GM21381 (cell line): Measurements from ENCODE around the gene FSD1L.
"Not testable (repeated sequence)": the region's sequence is repeated elsewhere in the genome, so short reads cannot be mapped to it uniquely, and the experiment has no call there.

ENCODE experiments used
- ATAC-seq: cut with Tn5 transposase; IDR thresholded peaks from one replicate; pipeline ENCODE4 v1.9.1; 2021; ENCODE audit warnings: mild to moderate bottlenecking, moderate library complexity; ENCODE audit not compliant: unreplicated experiment

Gene FSD1L

DNA sequence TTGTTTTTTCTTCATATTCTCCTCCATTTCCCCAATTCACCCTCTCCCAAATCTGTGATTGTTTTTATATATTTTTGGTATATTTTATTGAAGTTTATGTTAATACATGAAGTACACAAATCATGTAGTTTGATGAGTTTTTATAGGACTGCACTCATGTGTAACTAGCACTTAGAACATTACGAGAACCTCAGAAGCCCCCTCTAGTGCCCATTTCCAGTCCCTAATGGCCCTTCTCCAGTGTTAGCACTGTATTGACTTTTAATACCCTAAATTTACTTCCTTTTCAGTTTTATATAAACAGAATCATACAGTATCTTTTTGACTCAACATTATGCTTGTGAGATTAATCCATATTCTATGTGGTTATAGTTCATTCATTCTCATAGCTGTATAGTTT lies 91.6 kb downstream of the FSD1L start:
- ATAC-seq, result no peak

DNA sequence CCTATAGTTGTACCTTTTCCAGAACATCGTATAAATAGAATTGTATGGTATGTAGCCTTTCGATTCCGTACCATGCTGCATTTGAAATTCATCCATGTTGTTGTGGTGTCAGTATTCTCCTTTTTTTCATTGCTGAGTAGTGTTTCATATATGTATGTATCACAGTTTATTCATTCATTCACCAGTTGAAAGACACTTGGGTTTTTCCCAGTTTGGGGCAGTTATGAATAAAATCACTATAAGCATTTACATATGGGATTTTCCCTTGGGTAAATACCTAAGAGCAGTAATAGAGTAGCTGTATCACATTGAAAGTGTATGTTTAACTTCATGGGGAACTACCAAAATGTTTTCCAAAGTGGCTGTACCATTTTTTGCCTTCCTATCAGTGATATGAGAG lies 94.0 kb downstream of the FSD1L start:
- ATAC-seq, result peak; percentile 92

DNA sequence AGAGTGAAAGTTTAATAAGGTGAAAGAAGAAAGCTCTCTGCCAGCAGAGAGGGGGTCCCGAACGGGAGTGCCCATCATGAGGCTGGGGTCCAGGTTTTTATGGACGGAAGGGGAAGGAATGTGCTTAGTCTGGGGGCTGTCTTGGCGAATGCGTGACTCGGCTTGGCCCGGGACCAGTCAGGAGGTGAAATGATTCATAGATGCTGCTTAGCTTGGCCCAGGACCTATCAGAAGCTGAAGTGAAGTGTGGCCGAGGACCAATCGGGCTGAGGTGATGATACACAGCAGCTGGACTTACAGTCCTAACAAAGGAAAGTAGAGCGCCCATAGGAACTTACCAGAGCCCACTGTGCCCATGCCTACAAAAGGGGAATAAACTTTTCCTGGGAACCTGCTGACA lies 106.2 kb downstream of the FSD1L start:
- no peak for ATAC-seq

DNA sequence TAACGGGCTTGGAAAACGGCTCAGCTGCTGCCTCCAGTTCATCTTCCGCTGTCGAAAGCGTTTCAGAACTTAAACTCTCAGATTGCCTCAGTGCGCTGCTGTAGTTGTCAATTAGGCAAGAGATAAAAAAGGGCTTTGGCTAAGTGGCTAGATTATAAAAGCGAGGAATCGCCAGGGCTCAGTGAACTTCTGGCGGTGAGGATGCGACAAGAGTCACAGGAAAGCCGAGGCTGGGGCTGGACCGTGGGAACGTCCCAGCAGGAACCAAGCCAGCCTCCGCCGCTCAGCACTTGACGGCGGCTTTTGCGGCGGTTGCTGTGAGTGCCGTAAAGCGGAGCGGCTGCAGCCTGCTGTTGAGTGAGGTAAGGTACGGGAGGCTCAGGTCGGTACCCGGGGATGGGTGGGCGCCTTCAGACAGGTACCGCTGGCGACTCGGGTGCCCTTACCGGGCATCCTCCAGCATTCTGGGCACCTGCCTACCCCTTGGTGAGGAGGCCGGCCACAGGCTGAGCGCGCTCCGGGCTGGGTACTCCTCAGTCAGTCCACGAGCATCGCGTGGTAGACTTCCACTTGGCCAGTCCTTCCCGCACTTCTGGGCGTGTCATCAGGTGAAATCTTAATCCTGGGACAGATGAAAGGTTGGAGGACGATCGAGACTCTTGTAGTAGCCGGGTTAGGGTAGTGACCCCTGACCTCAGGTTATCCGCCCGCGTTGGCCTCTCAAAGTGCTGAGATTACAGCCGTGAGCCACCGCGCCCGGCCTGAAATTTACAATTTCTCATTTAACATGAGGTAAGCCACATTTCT lies 110.2 kb downstream of the FSD1L start, which contains the start of gene FKTN:
TSS of gene FKTN (plus strand) at position 328 of the 807 bp plus-strand sequence. CDS start 16,902 bp downstream, outside the sequence.
- ATAC-seq, result peak; percentile 97

DNA sequence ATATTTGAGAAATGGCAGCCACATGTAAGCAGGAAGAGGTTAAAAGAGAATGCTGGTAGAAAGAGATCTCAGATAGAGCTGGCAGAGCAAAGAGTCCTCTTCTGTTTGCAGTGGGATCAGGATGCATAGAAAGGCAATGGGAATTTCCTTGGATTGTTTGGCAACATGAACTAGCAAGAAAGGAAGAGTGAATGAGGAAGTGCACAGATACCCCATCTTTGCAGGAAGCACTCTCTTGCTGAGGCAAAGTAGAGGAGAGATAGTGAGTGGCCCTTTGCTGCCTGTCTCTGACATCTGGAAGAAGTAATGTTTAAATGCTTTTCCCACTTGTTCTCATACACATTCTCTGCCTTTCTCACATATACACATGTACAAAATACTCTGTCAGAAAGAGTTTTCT lies 124.6 kb downstream of the FSD1L start:
- ATAC-seq, result no peak

DNA sequence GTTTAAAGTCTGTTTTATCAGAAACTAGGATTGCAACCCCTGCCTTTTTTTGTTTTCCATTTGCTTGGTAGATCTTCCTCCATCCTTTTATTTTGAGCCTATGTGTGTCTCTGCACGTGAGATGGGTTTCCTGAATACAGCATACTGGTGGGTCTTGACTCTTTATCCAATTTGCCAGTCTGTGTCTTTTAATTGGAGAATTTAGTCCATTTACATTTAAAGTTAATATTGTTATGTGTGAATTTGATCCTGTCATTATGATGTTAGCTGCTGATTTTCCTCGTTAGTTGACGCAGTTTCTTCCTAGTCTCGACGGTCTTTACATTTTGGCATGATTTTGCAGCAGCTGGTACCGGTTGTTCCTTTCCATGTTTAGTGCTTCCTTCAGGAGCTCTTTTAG lies 132.1 kb downstream of the FSD1L start:
- ATAC-seq, result not testable (repeated sequence)

DNA sequence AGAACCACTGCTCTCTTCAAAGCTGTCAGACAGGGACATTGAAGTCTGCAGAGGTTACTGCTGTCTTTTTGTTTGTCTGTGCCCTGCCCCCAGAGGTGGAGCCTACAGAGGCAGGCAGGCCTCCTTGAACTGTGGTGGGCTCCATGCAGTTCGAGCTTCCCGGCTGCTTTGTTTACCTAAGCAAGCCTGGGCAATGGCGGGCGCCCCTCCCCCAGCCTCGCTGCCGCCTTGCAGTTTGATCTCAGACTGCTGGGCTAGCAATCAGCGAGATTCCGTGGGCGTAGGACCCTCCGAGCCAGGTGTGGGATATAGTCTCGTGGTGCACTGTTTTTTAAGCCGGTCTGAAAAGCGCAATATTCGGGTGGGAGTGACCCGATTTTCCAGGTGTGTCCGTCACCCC lies 133.7 kb downstream of the FSD1L start:
- ATAC-seq, result not testable (repeated sequence)

DNA sequence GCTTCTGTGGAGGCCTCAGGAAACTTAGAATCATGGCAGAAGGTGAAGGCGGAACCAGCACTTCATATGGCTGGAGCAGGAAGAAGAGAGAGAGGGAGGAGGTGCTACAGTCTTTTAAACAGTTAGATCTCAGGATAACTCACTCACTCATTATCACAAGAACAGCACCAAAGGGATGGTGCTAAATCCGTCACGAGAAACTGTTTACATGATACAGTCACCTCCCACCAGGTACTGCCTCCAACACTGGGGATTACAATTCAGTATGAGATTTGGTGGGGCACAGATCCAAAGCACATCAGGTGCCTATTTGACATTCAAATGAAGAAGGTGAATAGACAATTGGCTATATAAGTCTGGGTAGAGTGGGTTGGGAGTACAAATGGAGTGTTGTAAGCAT lies 145.3 kb downstream of the FSD1L start:
- no peak for ATAC-seq
